Neuronal stem cell (in vitro differentiated cells): ENCODE measurements around the gene AGAP1.

Source experiments
- DNase-seq: peaks from one replicate; pipeline ENCODE4 v3.0.0-alpha.2; 2013; ENCODE audit warnings: low spot score
- H2AFZ ChIP-seq: one replicate; pipeline ENCODE4 v1.6.1; 2013; ENCODE audit warnings: mild to moderate bottlenecking, low read length, inconsistent platforms
- H2AK5ac ChIP-seq: 2 replicates; pipeline ENCODE4 v1.6.1; 2013; ENCODE audit warnings: low read depth, mild to moderate bottlenecking, inconsistent platforms, low read length, moderate library complexity, mixed read lengths
- H2BK120ac ChIP-seq: 2 replicates; pipeline ENCODE4 v1.6.1; 2013; ENCODE audit warnings: low read depth, mild to moderate bottlenecking, inconsistent platforms, low read length, moderate library complexity, mixed read lengths
- H2BK12ac ChIP-seq: one replicate; pipeline ENCODE4 v1.6.1; 2013; ENCODE audit warnings: low read length, inconsistent platforms
- H2BK15ac ChIP-seq: 2 replicates; pipeline ENCODE4 v1.6.1; 2013; ENCODE audit warnings: mild to moderate bottlenecking, low read length, inconsistent platforms, mixed read lengths
- H2BK5ac ChIP-seq: one replicate; pipeline ENCODE4 v1.6.1; 2013; ENCODE audit warnings: inconsistent platforms, mild to moderate bottlenecking, low read length, moderate library complexity
- H3K14ac ChIP-seq: one replicate; pipeline ENCODE4 v1.6.1; 2013; ENCODE audit warnings: low read length, inconsistent platforms
- H3K18ac ChIP-seq: 2 replicates; pipeline ENCODE4 v1.6.1; 2013; ENCODE audit warnings: low read length, inconsistent platforms
- H3K23ac ChIP-seq: 2 replicates; pipeline ENCODE4 v1.6.1; 2013; ENCODE audit warnings: low read depth, mild to moderate bottlenecking, mixed read lengths, low read length, inconsistent platforms; ENCODE audit not compliant: poor library complexity
- H3K27ac ChIP-seq: replicated peaks from 3 replicates; pipeline ENCODE4 v1.5.1; 2013; ENCODE audit warnings: low read length, inconsistent platforms
- H3K27me3 ChIP-seq, 3 experiments: 2 replicates each; pipeline ENCODE4 v1.6.1; 2013; ENCODE audit warnings: low read length in 3 of 3, mild to moderate bottlenecking in 2 of 3, inconsistent platforms in 1 of 3, low read depth in 1 of 3, mixed read lengths in 1 of 3, moderate library complexity in 1 of 3; ENCODE audit not compliant: control insufficient read depth in 3 of 3, insufficient read depth in 3 of 3
- H3K36me3 ChIP-seq, 2 donors: replicated peaks in 1 of 2; 2 replicates each; pipeline ENCODE4 v1.6.1; 2013; ENCODE audit warnings: low read length in 2 of 2; ENCODE audit not compliant: control insufficient read depth in 2 of 2, insufficient read depth in 2 of 2
- H3K4ac ChIP-seq: 2 replicates; pipeline ENCODE4 v1.6.1; 2013; ENCODE audit warnings: inconsistent platforms, mild to moderate bottlenecking, low read length, moderate library complexity
- H3K4me1 ChIP-seq, 2 donors: 1 replicate in 1 of 2; 2 replicates in 1 of 2; pipeline ENCODE4 v1.6.1; 2013; ENCODE audit warnings: low read length in 2 of 2, low read depth in 1 of 2; ENCODE audit not compliant: control insufficient read depth in 2 of 2, insufficient read depth in 1 of 2
- H3K4me2 ChIP-seq: one replicate; pipeline ENCODE4 v1.6.1; 2013; ENCODE audit warnings: mild to moderate bottlenecking, low read length, inconsistent platforms; ENCODE audit not compliant: insufficient read depth, poor library complexity, severe bottlenecking
- H3K4me3 ChIP-seq, 2 donors: 2 replicates each; pipeline ENCODE4 v1.5.1; 2013; ENCODE audit warnings: low read length in 2 of 2, mild to moderate bottlenecking in 2 of 2, inconsistent platforms in 1 of 2, moderate library complexity in 1 of 2
- H3K79me1 ChIP-seq: one replicate; pipeline ENCODE4 v1.6.1; 2013; ENCODE audit warnings: low read depth, mild to moderate bottlenecking, inconsistent platforms, low read length, moderate library complexity
- H3K9ac ChIP-seq: one replicate; pipeline ENCODE4 v1.6.1; 2013; ENCODE audit warnings: mild to moderate bottlenecking, low read depth, low read length, inconsistent platforms; ENCODE audit not compliant: poor library complexity
- H3K9me3 ChIP-seq, 2 donors: replicated peaks in 1 of 2; 2 replicates each; pipeline versions ENCODE3 to v1.6.1; 2013; ENCODE audit warnings: low read length in 2 of 2, mild to moderate bottlenecking in 2 of 2, inconsistent platforms in 1 of 2, low read depth in 1 of 2, mixed read lengths in 1 of 2, moderate library complexity in 1 of 2; ENCODE audit not compliant: control insufficient read depth in 2 of 2, insufficient read depth in 1 of 2
- H4K8ac ChIP-seq: one replicate; pipeline ENCODE4 v1.6.1; 2013; ENCODE audit warnings: low read depth, mild to moderate bottlenecking, inconsistent platforms, low read length, moderate library complexity
- H4K91ac ChIP-seq: one replicate; pipeline ENCODE4 v1.6.1; 2013; ENCODE audit warnings: low read length, low read depth, mild to moderate bottlenecking, inconsistent platforms; ENCODE audit not compliant: poor library complexity
- WGBS, 2 donors: extraction: QIAGEN DNeasy Blood & Tissue Kit; methylation state at CpG; one replicate each; pipeline ENCODE4 v1.1.7; 2013; ENCODE audit warnings: missing lambda C conversion rate in 2 of 2, mixed read lengths in 1 of 2; ENCODE audit not compliant: insufficient read length in 2 of 2, insufficient replicate concordance in 1 of 2; ENCODE audit errors: extremely low coverage in 2 of 2; 5-methylcytosine and 5-hydroxymethylcytosine counted together

AGAP1 gene

DNA sequence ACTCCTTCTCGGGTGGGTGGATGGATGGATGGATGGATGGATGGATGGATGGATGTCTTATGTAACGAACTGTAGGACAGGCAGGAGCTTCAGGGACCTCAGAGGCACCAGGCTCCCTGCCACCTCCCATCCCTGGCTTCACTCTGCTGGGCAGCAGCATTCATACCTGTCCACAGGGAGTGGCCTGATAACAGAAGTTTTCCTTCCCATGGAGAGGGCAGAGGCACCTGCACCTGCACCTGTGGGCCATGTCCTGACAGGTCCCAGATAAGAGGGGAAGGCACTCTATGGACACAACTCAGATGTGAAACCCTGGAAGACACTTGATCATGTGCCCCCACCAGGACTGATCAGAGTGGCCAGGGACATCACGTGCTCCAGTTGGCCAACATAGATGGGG, 532.0 kb downstream of the AGAP1 start:
- Histone ChIP-seq H4K8ac (no peak overlapping the region), H3K4ac (no peak overlapping the region), H3K18ac (no peak overlapping the region), H2BK120ac (no peak overlapping the region), H2AK5ac (no peak overlapping the region), H3K9me3 (peaks cover 0 to 18% of the 10 kb centered on the region in 2 donors), H3K36me3 (peaks cover 4 to 16% of the 10 kb centered on the region in 2 donors), H3K79me1 (no peaks in the 10 kb centered on the region), H3K4me2 (no peak overlapping the region), H2BK12ac (no peak overlapping the region), H2BK5ac (no peak overlapping the region), H3K4me3 (no peak overlapping the region), H4K91ac (no peak overlapping the region), H3K9ac (no peak overlapping the region), H3K27ac (no peak overlapping the region), H3K23ac (peak overlapping the region; percentile 3), H3K4me1 (peaks cover 0 to 2% of the 10 kb centered on the region in 2 donors), H3K27me3 (no peaks in the 10 kb centered on the region), H2AFZ (no peak overlapping the region), H3K14ac (no peak overlapping the region), H2BK15ac (no peak overlapping the region)
- no peak for DNase-seq
- WGBS, 2 donors = no CpG with 5 or more reads among the region's 3 CpGs

DNA sequence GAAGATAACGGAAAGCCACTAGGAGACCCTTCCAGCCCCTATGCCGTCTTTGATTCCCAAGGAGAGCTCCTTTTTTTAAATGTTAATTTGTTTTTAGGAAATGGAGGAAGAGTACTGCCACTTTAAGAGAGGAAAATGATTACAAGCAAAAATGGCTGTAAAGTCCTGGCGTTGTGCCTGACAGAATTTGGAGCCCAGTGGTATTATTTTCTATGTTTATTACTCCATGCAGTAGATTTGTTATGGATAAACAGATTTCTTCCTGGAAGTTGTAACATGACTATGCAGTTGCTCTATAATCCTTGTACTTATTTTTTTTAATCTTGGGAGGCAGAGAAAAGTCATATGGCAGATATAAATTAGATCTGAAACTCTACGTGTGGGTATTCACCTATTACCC, 533.0 kb downstream of the AGAP1 start:
- no peak overlapping the region for H3K23ac ChIP-seq
- H2BK12ac ChIP-seq = no peak overlapping the region
- H3K14ac ChIP-seq = no peak overlapping the region
- H3K18ac ChIP-seq = no peak overlapping the region
- H2AFZ ChIP-seq = no peak overlapping the region
- no peak overlapping the region for H2BK120ac ChIP-seq
- DNase-seq = no peak
- H2BK15ac ChIP-seq = no peak overlapping the region
- no peak overlapping the region for H3K9ac ChIP-seq
- H4K91ac ChIP-seq = no peak overlapping the region
- H3K4me2 ChIP-seq = no peak overlapping the region
- H3K4ac ChIP-seq = no peak overlapping the region
- H3K4me3 ChIP-seq = no peak overlapping the region
- H2AK5ac ChIP-seq = no peak overlapping the region
- peaks cover 0 to 2% of the 10 kb centered on the region in 2 donors for H3K4me1 ChIP-seq
- no peaks in the 10 kb centered on the region for H3K27me3 ChIP-seq
- H3K9me3 ChIP-seq = peaks cover 0 to 17% of the 10 kb centered on the region in 2 donors
- no peaks in the 10 kb centered on the region for H3K79me1 ChIP-seq
- WGBS, 2 donors = no CpG with 5 or more reads among the region's 4 CpGs
- H3K36me3 ChIP-seq = peaks cover 3 to 16% of the 10 kb centered on the region in 2 donors
- no peak overlapping the region for H3K27ac ChIP-seq
- H4K8ac ChIP-seq = no peak overlapping the region
- H2BK5ac ChIP-seq = no peak overlapping the region

DNA sequence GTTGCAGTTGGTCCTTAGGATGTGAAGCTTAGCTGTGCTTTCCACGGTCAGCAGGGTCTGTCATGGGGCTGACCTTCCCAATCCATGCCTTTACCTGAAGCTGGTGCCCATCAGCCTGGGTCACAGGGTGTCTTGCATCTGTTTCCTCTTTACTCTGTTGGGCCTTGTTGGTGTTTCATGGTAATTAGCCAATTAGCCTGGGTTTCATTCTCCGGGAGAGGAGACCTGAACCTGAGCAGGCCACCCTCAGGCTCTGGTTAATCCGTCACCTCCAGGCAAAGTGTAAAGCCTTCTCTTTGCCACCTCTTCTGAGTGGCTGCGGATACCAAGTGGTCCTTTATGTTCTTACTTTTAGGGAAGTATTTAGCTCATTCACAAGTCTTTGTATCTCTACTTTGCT, 534.2 kb downstream of the AGAP1 start:
- DNase-seq = no peak
- H3K4me1 ChIP-seq = peaks cover 0 to 2% of the 10 kb centered on the region in 2 donors
- no peak overlapping the region for H3K4ac ChIP-seq
- H3K27me3 ChIP-seq = no peaks in the 10 kb centered on the region
- H2AFZ ChIP-seq = no peak overlapping the region
- no peak overlapping the region for H3K14ac ChIP-seq
- H2BK5ac ChIP-seq = no peak overlapping the region
- H2BK120ac ChIP-seq = no peak overlapping the region
- H3K4me2 ChIP-seq = no peak overlapping the region
- no peak overlapping the region for H4K91ac ChIP-seq
- no peak overlapping the region for H2AK5ac ChIP-seq
- H3K18ac ChIP-seq = no peak overlapping the region
- no CpG with 5 or more reads among the region's 4 CpGs for WGBS, 2 donors
- no peaks in the 10 kb centered on the region for H3K79me1 ChIP-seq
- H3K9ac ChIP-seq = no peak overlapping the region
- H4K8ac ChIP-seq = no peak overlapping the region
- no peak overlapping the region for H3K4me3 ChIP-seq
- peaks cover 0 to 17% of the 10 kb centered on the region in 2 donors for H3K9me3 ChIP-seq
- no peak overlapping the region for H3K23ac ChIP-seq
- H2BK15ac ChIP-seq = no peak overlapping the region
- no peak overlapping the region for H2BK12ac ChIP-seq
- H3K36me3 ChIP-seq = peaks cover 3 to 16% of the 10 kb centered on the region in 2 donors
- H3K27ac ChIP-seq = no peak overlapping the region

DNA sequence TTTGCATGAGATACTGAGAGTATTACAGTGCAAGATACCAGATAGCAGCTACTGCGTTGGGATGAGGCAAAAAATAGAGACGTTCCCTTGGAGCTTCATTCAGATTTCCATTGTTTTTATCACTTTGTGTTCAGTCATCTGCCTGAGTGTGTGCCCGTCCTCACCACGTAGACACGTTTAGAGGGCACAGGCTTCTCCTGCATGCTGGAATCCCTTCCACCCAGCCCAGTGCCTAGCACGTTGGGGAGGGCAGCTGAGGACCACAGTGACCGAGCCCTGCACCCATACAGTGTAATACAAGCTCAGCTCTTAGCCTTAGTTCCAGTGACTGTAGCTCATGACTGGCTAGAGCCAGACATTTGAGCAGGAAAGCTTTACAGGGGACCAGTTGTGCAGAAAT, 539.6 kb downstream of the AGAP1 start:
- Histone ChIP-seq H2AFZ (no peak overlapping the region), H3K4ac (no peak overlapping the region), H3K23ac (no peak overlapping the region), H2BK120ac (no peak overlapping the region), H3K79me1 (no peaks in the 10 kb centered on the region), H3K4me3 (no peak overlapping the region), H3K4me1 (peaks cover 0 to 1% of the 10 kb centered on the region in 2 donors), H2AK5ac (no peak overlapping the region), H2BK5ac (no peak overlapping the region), H3K36me3 (peaks cover 3 to 18% of the 10 kb centered on the region in 2 donors), H3K9me3 (peaks cover 0 to 17% of the 10 kb centered on the region in 2 donors), H4K91ac (no peak overlapping the region), H2BK15ac (no peak overlapping the region), H3K4me2 (no peak overlapping the region), H2BK12ac (no peak overlapping the region), H3K27me3 (peaks cover 0 to 2% (median 0%) of the 10 kb centered on the region in 3 experiments), H3K27ac (no peak overlapping the region), H3K18ac (no peak overlapping the region), H3K9ac (no peak overlapping the region), H4K8ac (no peak overlapping the region), H3K14ac (no peak overlapping the region)
- no CpG with 5 or more reads among the region's 7 CpGs for WGBS, 2 donors
- DNase-seq = no peak
